H9 (cell line): ENCODE results near the gene CCDC92. TPM values are rescaled to one million over a fixed set of nuclear protein-coding genes. Genes with fewer than 3 reads are reported as not detected.
"Not testable (repeated sequence)": the region's sequence is repeated elsewhere in the genome, so short reads cannot be mapped to it uniquely, and the experiment has no call there.

ENCODE experiments used
- DNase-seq: peaks from one replicate; pipeline ENCODE4 v3.0.0-alpha.2; 2017
- H2AFZ ChIP-seq: one replicate; pipeline ENCODE4 v1.6.1; 2013; ENCODE audit warnings: mild to moderate bottlenecking, low read length, control low read depth, moderate library complexity
- H2AK5ac ChIP-seq: 2 replicates; pipeline ENCODE4 v1.6.1; 2013; ENCODE audit warnings: low read length, control low read depth, mixed read lengths; ENCODE audit not compliant: insufficient read length
- H2BK120ac ChIP-seq: one replicate; pipeline ENCODE4 v1.6.1; 2013; ENCODE audit warnings: low read depth, mild to moderate bottlenecking, low read length, control low read depth, inconsistent platforms; ENCODE audit not compliant: poor library complexity, severe bottlenecking
- H2BK12ac ChIP-seq: 2 replicates; pipeline ENCODE4 v1.6.1; 2013; ENCODE audit warnings: low read length, control low read depth, mixed read lengths, low read depth; ENCODE audit not compliant: insufficient read length
- H2BK15ac ChIP-seq: 2 replicates; pipeline ENCODE4 v1.6.1; 2013; ENCODE audit warnings: low read depth, low read length, control low read depth
- H2BK20ac ChIP-seq: one replicate; pipeline ENCODE4 v1.6.1; 2013; ENCODE audit warnings: low read depth, mild to moderate bottlenecking, low read length, control low read depth, inconsistent platforms; ENCODE audit not compliant: poor library complexity, severe bottlenecking
- H2BK5ac ChIP-seq: 2 replicates; pipeline ENCODE4 v1.6.1; 2013; ENCODE audit warnings: low read length, control low read depth, mixed read lengths; ENCODE audit not compliant: insufficient read length
- H3K14ac ChIP-seq: 2 replicates; pipeline ENCODE4 v1.6.1; 2013; ENCODE audit warnings: low read length, control low read depth; ENCODE audit not compliant: insufficient read depth
- H3K18ac ChIP-seq: 2 replicates; pipeline ENCODE4 v1.6.1; 2013; ENCODE audit warnings: low read depth, mild to moderate bottlenecking, mixed read lengths, low read length, control low read depth; ENCODE audit not compliant: insufficient read length
- H3K23ac ChIP-seq: 2 replicates; pipeline ENCODE4 v1.6.1; 2013; ENCODE audit warnings: low read length, control low read depth, mixed read lengths, low read depth; ENCODE audit not compliant: insufficient read length
- H3K23me2 ChIP-seq: 2 replicates; pipeline ENCODE4 v1.6.1; 2013; ENCODE audit warnings: low read depth, mild to moderate bottlenecking, mixed read lengths, low read length, control low read depth; ENCODE audit not compliant: insufficient read length, poor library complexity, severe bottlenecking
- H3K27ac ChIP-seq: 2 replicates; pipeline ENCODE4 v1.5.1; 2013; ENCODE audit warnings: low read length, control low read depth, mixed read lengths, low read depth; ENCODE audit not compliant: insufficient read length
- H3K27me3 ChIP-seq: 2 replicates; pipeline ENCODE4 v1.6.1; 2013; ENCODE audit warnings: low read length, control low read depth, inconsistent platforms; ENCODE audit not compliant: insufficient read depth
- H3K4ac ChIP-seq: 2 replicates; pipeline ENCODE4 v1.6.1; 2013; ENCODE audit warnings: low read depth, mild to moderate bottlenecking, control low read depth, inconsistent platforms, low read length, moderate library complexity
- H3K4me1 ChIP-seq: 2 replicates; pipeline ENCODE4 v1.6.1; 2013; ENCODE audit warnings: low read length, control low read depth, inconsistent platforms; ENCODE audit not compliant: insufficient read depth
- H3K4me2 ChIP-seq: 2 replicates; pipeline ENCODE4 v1.6.1; 2013; ENCODE audit warnings: low read length, control low read depth, mixed read lengths; ENCODE audit not compliant: insufficient read length, insufficient read depth
- H3K56ac ChIP-seq: 2 replicates; pipeline ENCODE4 v1.6.1; 2013; ENCODE audit warnings: low read depth, mild to moderate bottlenecking, mixed read lengths, low read length, control low read depth; ENCODE audit not compliant: insufficient read length
- H3K79me1 ChIP-seq: 2 replicates; pipeline ENCODE4 v1.6.1; 2013; ENCODE audit warnings: low read depth, mild to moderate bottlenecking, moderate library complexity, low read length, control low read depth, inconsistent platforms; ENCODE audit not compliant: insufficient read depth, poor library complexity, severe bottlenecking
- H3K79me2 ChIP-seq: 2 replicates; pipeline ENCODE4 v1.6.1; 2013; ENCODE audit warnings: low read length, control low read depth, inconsistent platforms; ENCODE audit not compliant: insufficient read depth
- H3K9ac ChIP-seq: 2 replicates; pipeline ENCODE4 v1.6.1; 2013; ENCODE audit warnings: low read length, control low read depth, mixed read lengths; ENCODE audit not compliant: insufficient read length; ENCODE audit errors: extremely low read depth
- H3K9me3 ChIP-seq: one replicate; pipeline ENCODE4 v1.6.1; 2013; ENCODE audit warnings: low read depth, low read length, inconsistent platforms; ENCODE audit not compliant: control insufficient read depth
- H3T11ph ChIP-seq: one replicate; pipeline ENCODE4 v1.6.1; 2013; ENCODE audit warnings: mild to moderate bottlenecking, low read length, control low read depth, inconsistent platforms
- H4K20me1 ChIP-seq: one replicate; pipeline ENCODE4 v1.6.1; 2013; ENCODE audit not compliant: control insufficient read depth, insufficient read length, insufficient read depth
- H4K5ac ChIP-seq: 2 replicates; pipeline ENCODE4 v1.6.1; 2013; ENCODE audit warnings: low read depth, mild to moderate bottlenecking, mixed read lengths, low read length, control low read depth; ENCODE audit not compliant: insufficient read length
- H4K8ac ChIP-seq: replicated peaks from 2 replicates; pipeline ENCODE4 v1.6.1; 2013; ENCODE audit warnings: low read length, control low read depth, mixed read lengths, low read depth; ENCODE audit not compliant: insufficient read length
- H4K91ac ChIP-seq: 2 replicates; pipeline ENCODE4 v1.6.1; 2013; ENCODE audit warnings: low read depth, mild to moderate bottlenecking, moderate library complexity, mixed read lengths, low read length, control low read depth; ENCODE audit not compliant: insufficient read length
- H3K27ac Mint-ChIP-seq, 3 experiments: 2 replicates in 2 of 3; 3 replicates in 1 of 3; pipeline ENCODE4 v1.8.0; 2020 to 2021; ENCODE audit warnings: mixed read lengths in 3 of 3, mild to moderate bottlenecking in 1 of 3, moderate library complexity in 1 of 3
- H3K27me3 Mint-ChIP-seq: 2 replicates; pipeline ENCODE4 v1.8.0; 2021; ENCODE audit warnings: low read depth, mild to moderate bottlenecking, moderate library complexity, mixed read lengths
- H3K36me3 Mint-ChIP-seq, 3 experiments: 2 replicates in 2 of 3; 3 replicates in 1 of 3; pipeline ENCODE4 v1.8.0; 2020 to 2021; ENCODE audit warnings: low read depth in 3 of 3, mixed read lengths in 3 of 3; ENCODE audit not compliant: insufficient read depth in 1 of 3
- H3K4me1 Mint-ChIP-seq, 2 experiments: 2 replicates each; pipeline ENCODE4 v1.8.0; 2020; ENCODE audit warnings: mixed read lengths in 2 of 2
- H3K4me3 Mint-ChIP-seq, 2 experiments: 2 replicates in 1 of 2; 3 replicates in 1 of 2; pipeline ENCODE4 v1.8.0; 2020 to 2021; ENCODE audit warnings: mild to moderate bottlenecking in 2 of 2, mixed read lengths in 2 of 2, moderate library complexity in 1 of 2
- H3K9me3 Mint-ChIP-seq, 2 experiments: 2 replicates in 1 of 2; 3 replicates in 1 of 2; pipeline ENCODE4 v1.8.0; 2020; ENCODE audit warnings: mild to moderate bottlenecking in 2 of 2, mixed read lengths in 2 of 2, moderate library complexity in 1 of 2
- WGBS: extraction: QIAGEN DNeasy Blood & Tissue Kit; methylation state at CpG from one replicate; pipeline ENCODE4 v1.1.7; 2013; ENCODE audit warnings: missing lambda C conversion rate, low lambda C conversion rate, mixed read lengths; ENCODE audit not compliant: insufficient read length; ENCODE audit errors: extremely low coverage; 5-methylcytosine and 5-hydroxymethylcytosine counted together
- total RNA-seq: library from RNA; stranded (reverse); gene quantifications from 2 replicates; pipeline ENCODE4 v1.2.1, GENCODE V29; 2021
- TF ChIP-seq, protein P1 (sequence below): fragments of 200-600 bp; sonication (generic); conservative IDR thresholded peaks from 3 replicates; pipeline ENCODE4 v1.8.0; 2021; ENCODE audit warnings: antibody characterized with exemption, mild to moderate bottlenecking

Gene CCDC92
- total RNA-seq, 1 experiment from 2014 or later, result 1.3 TPM

DNA sequence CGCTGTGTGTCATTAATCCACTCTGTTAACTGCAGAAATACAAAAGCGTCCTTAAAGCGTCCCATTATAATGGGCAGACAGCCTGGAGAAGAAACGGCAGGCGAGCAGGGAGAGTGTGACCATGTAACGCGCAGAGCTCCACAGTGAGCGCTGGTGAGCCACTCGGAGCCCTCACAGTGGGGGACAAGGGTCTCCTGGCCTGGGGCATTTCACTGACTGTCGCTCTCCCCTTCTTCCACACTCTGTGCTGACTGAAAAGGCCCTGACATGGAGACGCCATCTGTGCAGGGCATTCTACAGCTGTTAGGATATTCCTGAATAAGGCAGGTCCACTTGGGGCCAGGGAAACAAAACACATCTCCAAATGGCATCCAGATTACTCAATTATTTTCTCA lies 24.2 kb downstream of the CCDC92 start:
- Histone ChIP-seq H2BK120ac (no peak overlapping the region), H3K9me3 (no peaks in the 10 kb centered on the region), H3K79me1 (no peaks in the 10 kb centered on the region), H3K4me2 (no peak overlapping the region), H3K14ac (no peak overlapping the region), H2BK15ac (no peak overlapping the region), H3K27ac (no peak overlapping the region), H2BK20ac (no peak overlapping the region), H3K4ac (no peak overlapping the region), H3K18ac (no peak overlapping the region), H3K56ac (no peak overlapping the region), H2BK12ac (no peak overlapping the region), H3K23ac (no peak overlapping the region), H3K4me1 (no peaks in the 10 kb centered on the region), H2BK5ac (no peak overlapping the region), H3T11ph (no peak overlapping the region), H3K79me2 (no peaks in the 10 kb centered on the region), H2AK5ac (no peak overlapping the region), H2AFZ (no peak overlapping the region), H4K91ac (no peak overlapping the region), H4K8ac (no peak overlapping the region), H3K9ac (no peak overlapping the region), H4K20me1 (no peaks in the 10 kb centered on the region), H3K23me2 (no peaks in the 10 kb centered on the region), H3K27me3 (no peaks in the 10 kb centered on the region; the same call in 1 of the 2 replicates), H4K5ac (no peak overlapping the region)
- Mint-ChIP-seq H3K4me3 (no peak overlapping the region), H3K27ac (no peak overlapping the region; a peak in 1 of 7 replicates), H3K36me3 (peaks cover 0 to 1% (median 0%) of the 10 kb centered on the region in 3 experiments; a peak in 1 of 7 replicates), H3K27me3 (peaks cover 96% of the 10 kb centered on the region), H3K4me1 (no peaks in the 10 kb centered on the region; a peak in 1 of 4 replicates), H3K9me3 (no peaks in the 10 kb centered on the region)
- TF ChIP-seq, protein P1, sequence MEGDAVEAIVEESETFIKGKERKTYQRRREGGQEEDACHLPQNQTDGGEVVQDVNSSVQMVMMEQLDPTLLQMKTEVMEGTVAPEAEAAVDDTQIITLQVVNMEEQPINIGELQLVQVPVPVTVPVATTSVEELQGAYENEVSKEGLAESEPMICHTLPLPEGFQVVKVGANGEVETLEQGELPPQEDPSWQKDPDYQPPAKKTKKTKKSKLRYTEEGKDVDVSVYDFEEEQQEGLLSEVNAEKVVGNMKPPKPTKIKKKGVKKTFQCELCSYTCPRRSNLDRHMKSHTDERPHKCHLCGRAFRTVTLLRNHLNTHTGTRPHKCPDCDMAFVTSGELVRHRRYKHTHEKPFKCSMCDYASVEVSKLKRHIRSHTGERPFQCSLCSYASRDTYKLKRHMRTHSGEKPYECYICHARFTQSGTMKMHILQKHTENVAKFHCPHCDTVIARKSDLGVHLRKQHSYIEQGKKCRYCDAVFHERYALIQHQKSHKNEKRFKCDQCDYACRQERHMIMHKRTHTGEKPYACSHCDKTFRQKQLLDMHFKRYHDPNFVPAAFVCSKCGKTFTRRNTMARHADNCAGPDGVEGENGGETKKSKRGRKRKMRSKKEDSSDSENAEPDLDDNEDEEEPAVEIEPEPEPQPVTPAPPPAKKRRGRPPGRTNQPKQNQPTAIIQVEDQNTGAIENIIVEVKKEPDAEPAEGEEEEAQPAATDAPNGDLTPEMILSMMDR, result no peak
- peak; percentile 26 for DNase-seq
- WGBS, result no CpG with 5 or more reads among the region's 11 CpGs

DNA sequence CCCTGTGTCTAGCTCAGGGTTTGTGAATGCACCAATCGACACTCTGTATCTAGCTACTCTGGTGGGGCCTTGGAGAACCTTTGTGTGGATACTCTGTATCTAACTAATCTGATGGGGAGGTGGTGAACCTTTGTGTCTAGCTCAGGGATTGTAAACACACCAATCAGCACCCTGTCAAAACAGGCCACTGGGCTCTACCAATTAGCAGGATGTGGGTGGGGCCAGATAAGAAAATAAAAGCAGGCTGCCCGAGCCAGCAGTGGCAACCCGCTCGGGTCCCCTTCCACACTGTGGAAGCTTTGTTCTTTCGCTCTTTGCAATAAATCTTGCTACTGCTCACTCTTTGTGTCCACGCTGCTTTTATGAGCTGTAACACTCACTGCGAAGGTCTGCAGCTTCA lies 25.1 kb downstream of the CCDC92 start:
- not testable (repeated sequence) for H4K91ac ChIP-seq, H4K20me1 ChIP-seq, DNase-seq, H3K14ac ChIP-seq, H2BK12ac ChIP-seq, H2BK5ac ChIP-seq, H2BK20ac ChIP-seq, H3K9me3 Mint-ChIP-seq, H2BK120ac ChIP-seq, H3K23me2 ChIP-seq, H3K36me3 Mint-ChIP-seq, H3K23ac ChIP-seq, H3K27ac Mint-ChIP-seq, H3T11ph ChIP-seq, H3K4ac ChIP-seq, H3K4me3 Mint-ChIP-seq, H3K56ac ChIP-seq, H3K79me2 ChIP-seq, H2BK15ac ChIP-seq, H3K79me1 ChIP-seq, H2AFZ ChIP-seq, H3K27me3 ChIP-seq, H3K9me3 ChIP-seq, H3K9ac ChIP-seq, H4K5ac ChIP-seq, H3K4me1 Mint-ChIP-seq, H3K18ac ChIP-seq, H3K27ac ChIP-seq, H2AK5ac ChIP-seq, H4K8ac ChIP-seq, H3K4me2 ChIP-seq, H3K4me1 ChIP-seq
- peaks cover 93% of the 10 kb centered on the region for H3K27me3 Mint-ChIP-seq
- no CpG with 5 or more reads among the region's 7 CpGs for WGBS
